ENCODE measurements around the gene POC1A. TPM values are rescaled to one million over a fixed set of nuclear protein-coding genes. Genes with fewer than 3 reads are reported as not detected.

Gene POC1A
- total RNA-seq, 2 experiments from 2014 or later = 21.2 to 23.5 TPM

GRCh38 chr3:52087731-52088130 is 66.5 kb downstream of the POC1A start:
- no peak for DNase-seq
- POLR2A ChIA-PET = interaction anchor here (0.6 to 1.9 kb wide), 3 partner anchors 33 to 114 kb away, joined by 3 to 4 read pairs (median 4); partner anchors contain the start of gene ABHD14B
- Mint-ChIP-seq H3K9me3 (no peaks in the 10 kb centered on the region), H3K4me1 (ENCODE audit: low read depth) (peaks cover 28% of the 10 kb centered on the region), H3K27me3 (no peaks in the 10 kb centered on the region), H3K27ac (peak overlapping the region; percentile 75), H3K4me3 (no peak overlapping the region), H3K36me3 (ENCODE audit: low read depth) (no peaks in the 10 kb centered on the region)
- CTCF ChIA-PET = interaction anchor here (0.8 to 2.2 kb wide), 8 partner anchors 34 to 252 kb away, joined by 3 to 10 read pairs (median 4); partner anchors contain the start of genes PARP3 and RRP9
- intact Hi-C loops (cut with micrococcal nuclease) = no loop called here
- no peak for TF ChIP-seq CTCF (IDR thresholded peaks at IDR 0.05)
- no peak for ATAC-seq

GRCh38 chr3:52086976-52087663 is 67.1 kb downstream of the POC1A start:
- CTCF ChIA-PET = interaction anchor here (0.8 to 2.2 kb wide), 9 partner anchors 11 to 253 kb away, joined by 3 to 10 read pairs (median 4); partner anchors contain the start of genes PARP3 and RRP9
- H3K4me1 Mint-ChIP-seq (ENCODE audit: low read depth) = peaks cover 28% of the 10 kb centered on the region
- H3K27ac Mint-ChIP-seq = peak overlapping the region; percentile 75
- no peaks in the 10 kb centered on the region for H3K9me3 Mint-ChIP-seq
- no peaks in the 10 kb centered on the region for H3K27me3 Mint-ChIP-seq
- peak; percentile 19 for DNase-seq
- TF ChIP-seq CTCF (IDR thresholded peaks at IDR 0.05) = no peak
- POLR2A ChIA-PET = interaction anchor here (0.6 to 2.3 kb wide), 5 partner anchors 31 to 114 kb away, joined by 3 to 10 read pairs (median 4); partner anchors contain the start of genes ABHD14B and DUSP7
- H3K36me3 Mint-ChIP-seq (ENCODE audit: low read depth) = no peaks in the 10 kb centered on the region
- intact Hi-C loops (cut with micrococcal nuclease) = no loop called here
- no peak overlapping the region for H3K4me3 Mint-ChIP-seq
- ATAC-seq = no peak

- ATAC-seq (peak; percentile 30), DNase-seq (peak; percentile 33)
- Mint-ChIP-seq H3K4me1 (ENCODE audit: low read depth) (peaks cover 28% of the 10 kb centered on the region), H3K27me3 (no peaks in the 10 kb centered on the region), H3K36me3 (ENCODE audit: low read depth) (no peaks in the 10 kb centered on the region), H3K27ac (peak overlapping the region; percentile 75), H3K4me3 (no peak overlapping the region), H3K9me3 (no peaks in the 10 kb centered on the region)
- no peak for TF ChIP-seq CTCF (IDR thresholded peaks at IDR 0.05)
- intact Hi-C loops (cut with micrococcal nuclease) = no loop called here
- POLR2A ChIA-PET = interaction anchor here (1.0 to 2.3 kb wide), 4 partner anchors 30 to 113 kb away, joined by 3 to 10 read pairs (median 5); partner anchors contain the start of genes ABHD14B and DUSP7
- CTCF ChIA-PET = interaction anchor here (0.6 to 2.2 kb wide), 11 partner anchors 11 to 253 kb away, joined by 3 to 10 read pairs (median 5); partner anchors contain the start of genes ACY1, PARP3 and RRP9
Observed at GRCh38 chr3:52086461-52086860, 67.8 kb downstream of the POC1A start.

GRCh38 chr3:52085681-52086282 is 68.4 kb downstream of the POC1A start:
- Mint-ChIP-seq H3K27me3 (no peaks in the 10 kb centered on the region), H3K4me3 (no peak overlapping the region), H3K9me3 (no peaks in the 10 kb centered on the region), H3K27ac (peak overlapping the region; percentile 75), H3K4me1 (ENCODE audit: low read depth) (peaks cover 28% of the 10 kb centered on the region), H3K36me3 (ENCODE audit: low read depth) (no peaks in the 10 kb centered on the region)
- peak; percentile 84 for DNase-seq
- ATAC-seq = peak; percentile 77
- ChIA-PET CTCF (interaction anchor here (0.6 to 2.2 kb wide), 5 partner anchors 10 to 102 kb away, joined by 4 to 10 read pairs (median 5); partner anchors contain the start of gene ACY1), POLR2A (interaction anchor here (1.0 to 2.3 kb wide), 4 partner anchors 29 to 112 kb away, joined by 3 to 10 read pairs (median 5); partner anchors contain the start of genes ABHD14B and DUSP7)
- no peak for TF ChIP-seq CTCF (IDR thresholded peaks at IDR 0.05)
- intact Hi-C loops (cut with micrococcal nuclease) = no loop called here
